GM23338 (cell line): Measurements from ENCODE around the gene RPL39L. TPM values are rescaled to one million over a fixed set of nuclear protein-coding genes. Genes with fewer than 3 reads are reported as not detected.

Experiments used
- ATAC-seq: fragments of 200-7000 bp; cut with Tn5 transposase; 3 replicates; pipeline ENCODE4 v1.9.1; 2020
- DNase-seq: peaks from one replicate; pipeline ENCODE4 v3.0.0-alpha.2; 2015; ENCODE audit warnings: low spot score
- H2AFZ ChIP-seq: fragments of 200-600 bp; sonication (generic); 2 replicates; pipeline ENCODE4 v1.8.0; 2016; ENCODE audit warnings: antibody characterized with exemption, mild to moderate bottlenecking, moderate library complexity
- H3F3A ChIP-seq: fragments of 200-600 bp; sonication (generic); replicated peaks from 2 replicates; pipeline ENCODE4 v1.8.0; 2017; ENCODE audit warnings: antibody characterized with exemption, mixed run types, low read depth
- H3K27ac ChIP-seq: fragments of 200-600 bp; sonication (generic); 2 replicates; pipeline ENCODE4 v1.6.1; 2016; ENCODE audit warnings: low read depth
- H3K27me3 ChIP-seq: fragments of 200-600 bp; sonication (generic); 2 replicates; pipeline ENCODE4 v1.8.0; 2016; ENCODE audit warnings: mild to moderate bottlenecking, mixed run types, moderate library complexity; ENCODE audit not compliant: insufficient read depth
- H3K36me3 ChIP-seq: fragments of 200-600 bp; sonication (generic); 2 replicates; pipeline ENCODE4 v1.8.0; 2016; ENCODE audit warnings: mild to moderate bottlenecking; ENCODE audit not compliant: insufficient read depth
- H3K4me1 ChIP-seq: fragments of 200-600 bp; sonication (generic); 2 replicates; pipeline ENCODE4 v1.8.0; 2016; ENCODE audit warnings: mild to moderate bottlenecking, moderate library complexity; ENCODE audit not compliant: insufficient read depth
- H3K4me2 ChIP-seq: fragments of 200-600 bp; sonication (generic); 2 replicates; pipeline ENCODE4 v1.7.1; 2017; ENCODE audit warnings: mixed run types
- H3K4me3 ChIP-seq: fragments of 200-600 bp; sonication (generic); 2 replicates; pipeline ENCODE4 v1.6.1; 2016; ENCODE audit warnings: mixed run types
- H3K79me2 ChIP-seq: fragments of 200-600 bp; sonication (generic); replicated peaks from 2 replicates; pipeline ENCODE4 v1.8.0; 2017; ENCODE audit warnings: mild to moderate bottlenecking; ENCODE audit not compliant: insufficient read depth
- H3K9me2 ChIP-seq: fragments of 200-600 bp; sonication (generic); 2 replicates; pipeline ENCODE4 v1.8.0; 2017; ENCODE audit not compliant: insufficient read depth
- H4K20me1 ChIP-seq: fragments of 200-600 bp; sonication (generic); replicated peaks from 2 replicates; pipeline ENCODE4 v1.8.0; 2017; ENCODE audit warnings: mild to moderate bottlenecking; ENCODE audit not compliant: insufficient read depth
- H3K27ac Mint-ChIP-seq: 2 replicates; pipeline ENCODE4 v1.8.0; 2020; ENCODE audit warnings: inconsistent platforms, mild to moderate bottlenecking, moderate library complexity, mixed read lengths
- H3K27me3 Mint-ChIP-seq: 3 replicates; pipeline ENCODE4 v1.8.0; 2022; ENCODE audit warnings: low read depth, mild to moderate bottlenecking, moderate library complexity, mixed read lengths, inconsistent platforms; ENCODE audit not compliant: insufficient read depth, poor library complexity
- H3K36me3 Mint-ChIP-seq: 3 replicates; pipeline ENCODE4 v1.8.0; 2021; ENCODE audit warnings: low read depth, mild to moderate bottlenecking, inconsistent platforms, moderate library complexity, mixed read lengths
- H3K4me1 Mint-ChIP-seq: 3 replicates; pipeline ENCODE4 v1.8.0; 2020; ENCODE audit warnings: mild to moderate bottlenecking, inconsistent platforms, mixed read lengths
- H3K4me3 Mint-ChIP-seq: 3 replicates; pipeline ENCODE4 v1.8.0; 2021; ENCODE audit warnings: moderate library complexity, mild to moderate bottlenecking, inconsistent platforms, mixed read lengths
- H3K9me3 Mint-ChIP-seq: 3 replicates; pipeline ENCODE4 v1.8.0; 2020; ENCODE audit warnings: moderate library complexity, mild to moderate bottlenecking, inconsistent platforms, mixed read lengths
- CREB1 ChIP-seq: fragments of 250-450 bp; sonication (Bioruptor Pico); IDR thresholded peaks from 2 replicates; pipeline ENCODE4 v1.5.0; 2020; ENCODE audit warnings: low read depth, mild to moderate bottlenecking, moderate library complexity
- ETS1 ChIP-seq: IDR thresholded peaks from 2 replicates; pipeline ENCODE4 v1.6.1; 2016; ENCODE audit warnings: antibody characterized with exemption
- EZH2 ChIP-seq: fragments of 200-600 bp; sonication (generic); IDR thresholded peaks from one replicate; pipeline ENCODE4 v1.8.0; 2017; ENCODE audit warnings: antibody characterized with exemption, mild to moderate bottlenecking, low read depth; ENCODE audit not compliant: unreplicated experiment
- EZH2phosphoT487 ChIP-seq: fragments of 200-600 bp; sonication (generic); IDR thresholded peaks from one replicate; pipeline ENCODE4 v1.8.1; 2018; ENCODE audit warnings: antibody characterized with exemption; ENCODE audit not compliant: unreplicated experiment
- JUNB ChIP-seq: IDR thresholded peaks from one replicate; pipeline ENCODE4 v1.6.1; 2016; ENCODE audit warnings: antibody characterized with exemption; ENCODE audit not compliant: unreplicated experiment
- POLR2AphosphoS5 ChIP-seq: IDR thresholded peaks from 2 replicates; pipeline ENCODE4 v1.6.1; 2016; ENCODE audit warnings: antibody characterized with exemption, low read depth
- STAT1 ChIP-seq: IDR thresholded peaks from one replicate; pipeline ENCODE4 v1.6.1; 2016; ENCODE audit warnings: antibody characterized with exemption; ENCODE audit not compliant: unreplicated experiment
- ZNF331 ChIP-seq: fragments of 250-450 bp; sonication (Bioruptor Pico); IDR thresholded peaks from 2 replicates; pipeline ENCODE4 v1.5.0; 2020; ENCODE audit warnings: low read depth, mild to moderate bottlenecking, moderate library complexity
- ZNF462 ChIP-seq: fragments of 250-450 bp; sonication (Bioruptor Pico); IDR thresholded peaks from 2 replicates; pipeline ENCODE4 v1.5.0; 2020; ENCODE audit warnings: mild to moderate bottlenecking, moderate library complexity
- polyA plus RNA-seq: library from polyadenylated mRNA; unstranded; fragments of >200 nt; fragmentation: Nextera tagmentation; extraction: Ambion mirVana; gene quantifications from 2 replicates; pipeline ENCODE4 v1.2.1, GENCODE V29; 2016
- total RNA-seq: library from RNA; depleted of rRNA; stranded (reverse); fragments of >200 nt; shearing (Covaris generic); gene quantifications from 2 replicates; pipeline ENCODE4 v1.2.3, GENCODE V29; 2014

The RPL39L gene
- total and polyA plus RNA-seq, 2 experiments from 2014 or later, result 70.6 to 155 TPM

GRCh38 chr3:187072511-187072910 lies 66.8 kb downstream of the RPL39L start (continued):
- TF ChIP-seq ZNF462 (CRISPR knock-in tag), result no peak

- Histone ChIP-seq H3K36me3 (peaks cover 10% of the 10 kb centered on the region), H3K27ac (no peak overlapping the region), H3K4me2 (no peak overlapping the region), H3K27me3 (no peaks in the 10 kb centered on the region), H2AFZ (no peak overlapping the region), H3K4me3 (no peak overlapping the region), H3K4me1 (peaks cover 12% of the 10 kb centered on the region; the same call in 1 of the 2 replicates), H3K9me2 (no peaks in the 10 kb centered on the region), H3K79me2 (no peaks in the 10 kb centered on the region), H4K20me1 (peaks cover 2% of the 10 kb centered on the region), H3F3A (peaks cover 2% of the 10 kb centered on the region; the same call in 1 of the 2 replicates)
- DNase-seq (no peak), ATAC-seq (peak; percentile 39)
- no peak overlapping the region for H3K4me3 Mint-ChIP-seq
- H3K27me3 Mint-ChIP-seq, result peaks cover 7% of the 10 kb centered on the region
- no peak overlapping the region; the same call in 1 of the 2 replicates for H3K27ac Mint-ChIP-seq
- peaks cover 69% of the 10 kb centered on the region for H3K36me3 Mint-ChIP-seq
- peaks cover 9% of the 10 kb centered on the region; the same call in 2 of the 3 replicates for H3K4me1 Mint-ChIP-seq
- no peaks in the 10 kb centered on the region; the same call in 2 of the 3 replicates for H3K9me3 Mint-ChIP-seq
- TF ChIP-seq ZNF331 (CRISPR knock-in tag) (no peak), POLR2AphosphoS5 (no peak), STAT1 (no peak), EZH2phosphoT487 (no peak), JUNB (no peak), ZNF462 (CRISPR knock-in tag) (no peak), CREB1 (CRISPR knock-in tag) (no peak), EZH2 (no peak), ETS1 (no peak)
Measured at GRCh38 chr3:187072102-187072501, 67.2 kb downstream of the RPL39L start.
